Skin of body (tissue), 2 donors: Measurements from ENCODE around the gene PDLIM5. TPM values are rescaled to one million over a fixed set of nuclear protein-coding genes. Genes with fewer than 3 reads are reported as not detected.
"Not testable (repeated sequence)": the region's sequence is repeated elsewhere in the genome, so short reads cannot be mapped to it uniquely, and the experiment has no call there.

ENCODE experiments used
- DNase-seq: peaks from one replicate; lab custom pipeline; 2025; lab: John Stamatoyannopoulos, UW
- total RNA-seq: library from RNA; depleted of rRNA; stranded (reverse); fragments of >200 nt; gene quantifications from one replicate; pipeline ENCODE4 v1.2.3, GENCODE V29; 2014

PDLIM5 gene
- total RNA-seq, 1 donor from 2014 or later, result 143 TPM

- DNase-seq, result no peak
Observed at GRCh38 chr4:94495408-94495807, 43.7 kb downstream of the PDLIM5 start.

DNA sequence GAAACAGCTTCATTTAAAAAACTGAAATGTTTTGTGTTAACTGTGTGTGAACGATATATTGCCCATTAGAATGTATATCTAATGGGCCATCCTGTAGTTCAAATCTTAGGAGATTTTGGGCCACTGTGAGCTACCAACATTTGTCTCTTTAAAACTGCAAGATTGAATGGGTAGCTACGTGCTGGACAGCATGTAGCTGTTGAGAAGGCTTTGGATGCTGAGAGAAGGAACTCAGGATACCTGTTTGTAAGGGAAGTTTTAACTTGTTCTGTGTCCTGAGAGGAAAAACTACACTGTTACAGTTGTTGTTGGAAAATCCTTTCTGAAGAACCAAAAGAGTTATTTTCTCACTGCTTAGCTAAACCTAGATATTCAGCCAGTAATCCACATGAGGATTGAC lies 45.9 kb downstream of the PDLIM5 start:
- DNase-seq, result no peak

DNA sequence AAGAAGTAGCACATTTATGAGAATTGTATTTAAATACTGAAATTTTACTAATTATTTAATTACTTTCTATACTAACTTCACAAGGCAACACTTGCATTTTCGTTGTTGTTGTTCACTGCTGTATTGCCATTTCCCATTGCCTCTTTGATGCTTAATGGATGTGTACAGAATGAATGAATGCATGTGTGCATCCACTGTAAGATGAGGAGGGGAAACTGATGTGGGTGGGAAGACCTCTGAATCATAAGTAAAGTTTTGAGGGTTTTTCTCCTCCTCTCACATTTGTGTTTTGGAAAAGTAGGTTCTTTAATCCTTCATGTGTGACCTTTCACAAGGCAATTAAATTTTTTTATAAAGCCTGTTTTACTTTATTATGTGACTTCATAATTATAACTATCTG lies 46.8 kb downstream of the PDLIM5 start:
- no peak for DNase-seq

GRCh38 chr4:94500685-94501084 lies 48.9 kb downstream of the PDLIM5 start:
- no peak for DNase-seq

DNA sequence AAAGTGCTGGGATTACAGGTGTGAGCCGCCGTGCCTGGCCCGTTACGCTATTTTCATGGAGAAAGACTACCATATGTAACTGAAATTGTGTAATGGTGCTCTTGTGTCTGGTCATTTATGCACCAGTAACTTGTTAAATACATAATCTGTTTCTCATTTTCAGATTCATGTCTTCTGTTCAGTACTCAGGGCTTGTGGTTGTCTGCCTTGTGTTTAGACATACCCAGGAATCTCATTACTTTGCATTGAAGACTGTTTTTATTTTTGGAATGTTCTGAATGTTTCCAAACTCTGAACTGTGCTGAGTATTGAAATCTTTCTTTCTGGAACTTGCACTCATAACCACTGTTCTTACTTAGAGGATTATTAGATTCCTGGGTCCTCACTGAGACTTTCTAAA lies 52.8 kb downstream of the PDLIM5 start:
- DNase-seq, result peak; percentile 2

DNA sequence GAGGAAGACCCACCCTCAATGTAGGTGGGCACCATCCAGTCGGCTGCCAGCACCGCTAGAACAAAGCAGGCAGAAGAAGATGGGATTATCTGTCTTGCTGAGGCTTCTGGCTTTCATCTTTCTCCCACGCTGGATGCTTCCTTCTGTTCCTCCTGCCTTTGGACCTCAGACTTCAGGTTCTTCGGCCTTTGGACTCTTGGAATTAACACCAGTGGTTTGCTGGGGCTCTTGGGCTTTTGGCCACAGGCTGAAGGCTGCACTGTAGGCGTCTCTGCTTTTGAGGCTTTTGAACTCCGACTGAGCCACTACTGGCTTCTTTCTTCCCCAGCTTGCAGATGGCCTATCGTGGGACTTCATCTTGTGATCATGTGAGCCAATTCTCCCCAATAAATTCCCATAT lies 55.1 kb downstream of the PDLIM5 start:
- no peak for DNase-seq

DNA sequence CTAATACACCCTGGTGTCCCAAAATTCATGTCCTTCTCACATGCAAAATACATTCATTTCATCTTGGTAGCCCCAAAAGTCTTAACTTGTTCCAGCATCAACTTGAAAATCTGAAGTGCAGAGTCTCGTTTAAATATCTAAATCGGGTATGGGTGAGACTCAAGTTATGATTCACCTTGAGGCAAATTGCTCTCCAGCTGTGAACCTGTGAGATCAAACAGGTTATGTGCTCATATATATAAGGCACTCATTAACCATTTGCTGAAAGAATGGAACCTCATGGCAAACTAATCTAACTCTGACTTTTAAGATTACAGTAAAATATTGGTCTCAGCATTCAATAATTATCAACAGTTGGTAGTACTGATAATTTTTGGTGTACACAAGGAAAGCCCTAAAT lies 55.5 kb downstream of the PDLIM5 start:
- DNase-seq, result no peak

- no peak for DNase-seq
Observed at GRCh38 chr4:94507708-94508107, 56.0 kb downstream of the PDLIM5 start.

GRCh38 chr4:94508296-94508695 lies 56.6 kb downstream of the PDLIM5 start:
- peak; percentile 82 for DNase-seq

- DNase-seq, result peak; percentile 82
Observed at GRCh38 chr4:94508806-94509205, 57.1 kb downstream of the PDLIM5 start.

- DNase-seq, result no peak
Observed at GRCh38 chr4:94511591-94511990, 59.8 kb downstream of the PDLIM5 start.

- not testable (repeated sequence) for DNase-seq
Observed at GRCh38 chr4:94513532-94513931, 61.8 kb downstream of the PDLIM5 start.

- DNase-seq, result no peak
Observed at GRCh38 chr4:94515365-94515764, 63.6 kb downstream of the PDLIM5 start.

DNA sequence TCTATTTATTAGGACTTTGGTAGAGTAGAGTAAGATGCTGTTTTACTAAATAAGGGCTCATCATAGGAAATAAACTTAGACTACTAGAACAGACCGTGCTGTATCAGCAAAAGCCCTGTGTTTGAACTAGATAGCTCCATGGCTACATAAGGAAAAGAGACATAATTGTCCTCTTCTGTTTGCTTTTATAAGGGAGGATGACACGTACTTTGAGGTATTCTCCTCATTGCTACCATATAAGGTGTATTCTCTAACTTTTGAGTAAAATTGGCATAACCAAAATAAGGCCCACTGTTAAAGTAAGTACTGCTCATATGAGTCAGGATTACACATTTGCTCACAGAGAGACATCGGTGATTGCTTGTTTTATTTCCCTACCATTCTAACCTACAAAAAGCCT lies 64.3 kb downstream of the PDLIM5 start:
- DNase-seq, result no peak

DNA sequence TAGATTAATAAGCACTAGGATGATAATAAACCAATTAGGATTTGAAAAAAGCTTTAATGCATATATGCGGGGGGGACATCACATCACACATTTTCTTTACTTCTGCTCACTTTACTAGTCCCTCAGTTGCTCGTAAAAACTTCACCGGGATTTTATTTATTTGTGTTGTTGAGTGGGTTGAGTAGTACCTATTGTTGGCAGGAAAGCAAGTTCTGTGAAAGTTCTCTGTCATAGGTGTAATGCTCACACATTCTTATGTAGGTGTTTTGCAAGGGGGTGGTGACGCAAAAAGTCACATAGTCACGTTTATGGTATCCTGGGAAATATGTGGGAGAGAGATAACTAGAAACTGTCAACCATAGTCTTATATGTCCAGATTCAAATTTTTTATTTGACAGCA lies 65.3 kb downstream of the PDLIM5 start:
- DNase-seq, result no peak

- no peak for DNase-seq
Observed at GRCh38 chr4:94517492-94517891, 65.8 kb downstream of the PDLIM5 start.

- no peak for DNase-seq
Observed at GRCh38 chr4:94519019-94519418, 67.3 kb downstream of the PDLIM5 start.

- peak; percentile 3 for DNase-seq
Observed at GRCh38 chr4:94519925-94520789, 68.4 kb downstream of the PDLIM5 start.

DNA sequence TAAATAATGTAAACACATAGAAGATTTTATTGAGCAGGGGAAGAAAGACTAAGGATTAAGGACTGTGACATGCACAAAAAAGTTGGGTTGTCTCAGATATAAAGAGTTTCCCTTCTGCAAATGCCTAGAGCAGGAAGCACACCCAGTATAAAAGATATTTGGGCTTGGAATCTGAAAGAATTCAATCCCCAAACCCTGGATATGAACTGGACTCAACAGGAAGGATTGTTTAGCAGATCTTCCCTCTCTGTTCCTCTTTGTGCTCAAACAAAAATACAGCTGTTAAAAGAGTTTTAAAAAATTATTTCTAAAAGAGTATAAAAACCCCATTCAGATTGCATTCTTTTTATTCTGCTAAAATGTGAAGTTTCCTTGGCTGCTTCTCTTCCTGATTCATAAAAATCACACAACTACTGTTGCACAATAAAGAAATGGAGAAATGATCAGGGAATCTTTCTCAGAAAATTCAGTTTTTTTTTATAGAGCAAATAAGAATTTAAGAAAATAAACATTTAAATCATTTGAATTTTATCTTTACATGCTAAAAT lies 71.4 kb downstream of the PDLIM5 start:
- no peak for DNase-seq

GRCh38 chr4:94523617-94524016 lies 71.9 kb downstream of the PDLIM5 start:
- DNase-seq, result no peak

DNA sequence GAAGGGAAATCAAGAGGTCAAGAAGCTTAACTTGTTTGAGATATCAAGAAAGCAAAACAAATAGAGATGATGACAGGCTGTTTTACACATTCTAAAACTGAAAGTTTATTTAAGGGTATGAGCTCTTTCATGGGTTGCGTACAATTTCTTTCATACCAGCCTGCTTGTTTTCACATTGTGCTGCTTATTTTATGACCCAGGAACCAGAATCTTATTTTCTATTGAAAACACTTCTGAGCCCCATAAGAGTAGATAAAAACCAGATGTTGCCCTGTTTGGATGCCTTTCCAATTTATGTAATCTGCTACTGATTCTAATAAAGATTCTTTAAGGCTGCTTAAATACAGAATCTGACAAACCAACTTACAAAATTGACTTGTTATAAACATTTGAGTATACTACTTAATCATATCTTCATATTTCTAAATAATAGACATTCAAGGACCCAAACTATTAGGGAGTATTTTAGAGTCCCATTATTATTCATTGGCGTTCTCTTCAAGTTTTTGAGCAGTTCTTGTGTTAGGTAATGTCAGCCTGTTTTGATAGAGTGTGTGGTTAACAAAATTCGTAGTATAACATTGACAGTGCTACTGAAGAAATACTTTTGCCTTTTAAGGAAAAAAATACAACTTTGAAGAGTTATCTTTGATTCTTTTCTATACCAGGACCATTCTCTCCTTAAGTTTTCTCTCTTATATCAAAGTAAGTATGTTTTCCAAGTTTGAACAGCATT lies 74.4 kb downstream of the PDLIM5 start:
- DNase-seq, result peak; percentile 66

DNA sequence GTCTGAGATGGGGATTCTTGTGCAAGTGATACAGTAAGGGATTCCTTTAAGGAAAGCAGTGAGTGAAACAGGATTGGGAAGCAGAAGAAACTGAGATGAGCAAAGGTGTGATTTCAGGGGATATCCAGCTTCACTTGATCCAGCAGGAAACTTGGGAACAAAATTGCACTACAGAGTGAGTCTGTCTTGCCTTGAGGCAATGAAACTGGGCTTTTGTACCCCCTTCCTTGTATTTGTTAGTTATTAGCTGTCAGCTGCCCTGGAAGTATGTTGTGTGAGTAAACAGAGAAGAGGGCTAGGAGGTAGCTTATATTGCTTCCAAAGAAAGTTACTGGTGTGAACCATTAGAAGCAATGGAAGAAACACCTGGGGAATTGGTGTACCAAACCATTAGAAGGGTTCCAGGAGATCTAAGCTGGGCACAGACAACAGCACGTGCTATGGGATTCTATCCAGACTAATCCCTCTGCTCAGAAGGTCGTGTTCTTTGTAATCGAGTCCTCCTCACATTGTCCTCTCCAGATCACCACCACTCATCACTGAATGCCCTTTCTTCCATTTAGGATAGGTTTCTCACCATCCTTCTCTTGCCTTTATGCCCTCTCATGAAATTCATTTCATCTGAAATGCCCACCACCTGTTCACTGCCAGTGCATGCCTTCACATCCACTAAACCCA lies 76.0 kb downstream of the PDLIM5 start:
- DNase-seq, result no peak
